ENCODE data around the gene TTC7B.
A peak's percentile ranks its signal among the peaks of the same experiment; 100 is the strongest.

The TTC7B gene

GRCh38 chr14:90614696-90615516, 201.3 kb downstream of the TTC7B start:
- H3K4me3 ChIP-seq (replicated peaks in 1 of 2; ENCODE audit: low read depth in 2 of 2, low read length in 2 of 2) = no peak overlapping the region
- TF ChIP-seq CTCF (IDR thresholded peaks at IDR 0.05; ENCODE audit: low read depth, low read length) = no peak
- DNase-seq (ENCODE audit: low read depth in 2 of 2) = no peak

- TF ChIP-seq CTCF (IDR thresholded peaks at IDR 0.05; ENCODE audit: low read depth, low read length) = no peak
- DNase-seq (ENCODE audit: low read depth in 2 of 2) = no peak
- H3K4me3 ChIP-seq (replicated peaks in 1 of 2; ENCODE audit: low read depth in 2 of 2, low read length in 2 of 2) = no peak overlapping the region
Measured at GRCh38 chr14:90613997-90614396, 202.2 kb downstream of the TTC7B start.

DNA sequence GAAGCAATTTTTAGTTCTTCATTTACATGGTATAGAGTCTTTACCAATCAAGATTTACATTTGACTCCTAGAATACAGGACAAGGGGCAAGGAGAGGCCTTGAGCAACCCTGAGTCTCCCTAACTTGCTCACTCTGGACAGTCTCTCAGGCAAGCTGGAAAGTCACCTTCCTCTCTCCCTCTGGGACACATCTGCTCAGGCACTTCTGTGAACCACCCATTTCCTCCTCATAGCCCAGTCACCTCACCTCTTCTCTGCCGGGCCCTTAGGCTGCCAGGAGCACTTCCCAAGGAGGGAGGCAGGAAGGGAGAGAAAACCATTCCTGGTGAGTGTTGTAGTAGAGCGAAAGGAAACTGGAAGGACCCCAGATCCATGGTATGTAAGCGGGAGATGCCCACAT, 202.8 kb downstream of the TTC7B start:
- DNase-seq (ENCODE audit: low read depth in 2 of 2) = no peak
- H3K4me3 ChIP-seq (replicated peaks in 1 of 2; ENCODE audit: low read depth in 2 of 2, low read length in 2 of 2) = no peak overlapping the region
- no peak for TF ChIP-seq CTCF (IDR thresholded peaks at IDR 0.05; ENCODE audit: low read depth, low read length)

DNA sequence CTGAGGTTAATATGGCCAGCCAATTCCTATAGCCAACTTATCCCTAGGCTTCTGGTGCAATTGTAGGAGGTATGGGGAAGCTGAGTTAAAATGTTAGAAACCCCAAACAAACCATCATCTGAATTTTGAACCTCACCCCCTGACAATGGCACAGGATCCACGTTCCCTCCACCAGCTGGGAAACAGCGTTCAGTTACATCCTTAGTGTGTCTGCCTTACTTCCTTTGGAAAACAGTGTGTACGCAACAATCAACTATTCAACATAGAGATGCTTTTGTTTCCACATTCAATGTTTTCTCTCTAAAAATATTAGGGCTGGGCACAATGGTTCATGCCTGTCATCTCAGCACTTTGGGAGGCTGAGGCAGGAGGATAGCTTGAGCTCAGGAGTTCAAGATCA, 203.4 kb downstream of the TTC7B start:
- no peak for TF ChIP-seq CTCF (IDR thresholded peaks at IDR 0.05; ENCODE audit: low read depth, low read length)
- no peak overlapping the region for H3K4me3 ChIP-seq (replicated peaks in 1 of 2; ENCODE audit: low read depth in 2 of 2, low read length in 2 of 2)
- no peak for DNase-seq (ENCODE audit: low read depth in 2 of 2)

DNA sequence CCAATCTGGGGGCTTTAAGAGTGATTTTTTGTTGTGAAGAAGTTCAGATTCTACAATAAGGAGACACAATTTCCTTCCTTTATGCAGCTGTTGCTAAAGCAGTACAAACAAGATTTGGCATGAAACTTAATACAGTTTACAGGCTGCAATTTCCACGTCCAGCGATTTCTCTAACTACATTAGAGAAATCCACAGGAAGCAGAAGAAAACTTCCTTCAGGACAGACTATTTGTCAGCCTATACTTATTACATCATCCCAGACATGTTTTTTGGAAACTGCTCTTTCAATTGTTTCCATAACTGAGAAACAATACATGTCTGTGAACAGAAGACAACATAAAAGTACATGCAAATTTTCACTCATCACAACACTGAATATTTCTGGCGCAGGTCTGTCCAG, 204.3 kb downstream of the TTC7B start:
- TF ChIP-seq CTCF (IDR thresholded peaks at IDR 0.05; ENCODE audit: low read depth, low read length) = no peak
- DNase-seq (ENCODE audit: low read depth in 2 of 2) = peak; percentile 51 to 65
- H3K4me3 ChIP-seq (replicated peaks in 1 of 2; ENCODE audit: low read depth in 2 of 2, low read length in 2 of 2) = no peak overlapping the region

- DNase-seq (ENCODE audit: low read depth in 2 of 2) = no peak
- TF ChIP-seq CTCF (IDR thresholded peaks at IDR 0.05; ENCODE audit: low read depth, low read length) = no peak
- H3K4me3 ChIP-seq (replicated peaks in 1 of 2; ENCODE audit: low read depth in 2 of 2, low read length in 2 of 2) = no peak overlapping the region
Measured at GRCh38 chr14:90611501-90611900, 204.7 kb downstream of the TTC7B start.
